ENCODE results near the gene TRAF1. TPM values are rescaled to one million over a fixed set of nuclear protein-coding genes. Genes with fewer than 3 reads are reported as not detected.

TRAF1 gene
- total and polyA plus RNA-seq, 2 of the 13 experiments (the other 11 are each of a cell fraction or from before 2014, with no cell fraction given), result 0.44 to 1.0 TPM

GRCh38 chr9:120942186-120943001, 15.8 kb upstream of the TRAF1 start (continued):
- no peak for TF ChIP-seq PRDM15 (CRISPR knock-in tag; IDR thresholded peaks at IDR 0.05)

GRCh38 chr9:120941046-120941770, 14.6 kb upstream of the TRAF1 start:
- ATAC-seq (no peak), DNase-seq (ENCODE audit: low spot score) (no peak), FAIRE-seq (no peak)
- Histone ChIP-seq H3K9me3 (ENCODE audit: low read length) (no peaks in the 10 kb centered on the region), H3K79me2 (ENCODE audit: insufficient read depth, low read length) (no peaks in the 10 kb centered on the region), H3K4me1 (ENCODE audit: insufficient read depth, low read length) (peaks cover 3% of the 10 kb centered on the region), H2AFZ (ENCODE audit: low read length) (no peak overlapping the region), H3K9ac (ENCODE audit: insufficient read depth, low read depth, low read length) (no peak overlapping the region), H4K20me1 (ENCODE audit: insufficient read depth, low read length) (no peaks in the 10 kb centered on the region), H3K4me2 (ENCODE audit: low read depth, low read length) (no peak overlapping the region), H3K27ac (ENCODE audit: extremely low read length, insufficient read depth, low read length) (no peak overlapping the region), H3K4me3 (replicated peaks in 1 of 3; ENCODE audit: insufficient read depth in 1 of 3, low read depth in 2 of 3, low read length in 3 of 3) (no peak overlapping the region), H3K27me3 (ENCODE audit: control insufficient read depth in 1 of 2, insufficient read depth in 2 of 2, low read length in 2 of 2) (no peaks in the 10 kb centered on the region), H3K36me3 (replicated peaks in 1 of 2; ENCODE audit: control insufficient read depth in 1 of 2, insufficient read depth in 2 of 2, low read length in 2 of 2) (no peaks in the 10 kb centered on the region)
- CTCF ChIA-PET (ENCODE audit: low intra/inter-chr PET ratio, low total read pairs), result no interaction called here
- WGBS (ENCODE audit: low lambda C conversion rate), result 94% methylated on average over 6 of the region's 6 CpGs
- in situ Hi-C loops (cut with HindIII; ENCODE audit: extremely low pct_ligation_motif_present, low pct_unique_long_range_greater_than_20kb) (no loop called here), intact Hi-C loops (cut with micrococcal nuclease; ENCODE audit: unreplicated experiment) (no loop called here)
- POLR2A ChIA-PET, result no interaction called here
- no TSS peak for BruUV-seq (replicated peaks)
- TF ChIP-seq PRDM10 (CRISPR knock-in tag; IDR thresholded peaks at IDR 0.05; ENCODE audit: low read depth) (no peak), JARID2 (CRISPR knock-in tag; IDR thresholded peaks at IDR 0.05; ENCODE audit: insufficient replicate concordance) (no peak), ZNF503 (CRISPR knock-in tag; IDR thresholded peaks at IDR 0.05) (no peak), SKI (IDR thresholded peaks at IDR 0.05; ENCODE audit: partially characterized antibody) (no peak), NFE2 (CRISPR knock-in tag; IDR thresholded peaks at IDR 0.05) (no peak), MTF1 (CRISPR knock-in tag; IDR thresholded peaks at IDR 0.05) (no peak), MLLT10 (CRISPR knock-in tag; IDR thresholded peaks at IDR 0.05) (no peak), ZBTB7B (CRISPR knock-in tag; IDR thresholded peaks at IDR 0.05) (no peak), MXD4 (CRISPR knock-in tag; IDR thresholded peaks at IDR 0.05) (no peak), ZNF567 (CRISPR knock-in tag; IDR thresholded peaks at IDR 0.05; ENCODE audit: borderline replicate concordance) (no peak)

Measured in HepG2 (cell line).